Activated CD8-positive, alpha-beta T cell treated with anti-CD3 and anti-CD28 coated beads for 36 hours (primary cell): ENCODE data around the gene FAM149B1. TPM values are rescaled to one million over a fixed set of nuclear protein-coding genes. Genes with fewer than 3 reads are reported as not detected.
A peak's percentile ranks its signal among the peaks of the same experiment; 100 is the strongest.

Experiments used
- ATAC-seq: fragments of 200-7000 bp; cut with Tn5 transposase; one replicate; pipeline ENCODE4 v1.10.0; 2021; ENCODE audit warnings: mild to moderate bottlenecking, moderate library complexity
- CTCF ChIA-PET: fragments of 350-600 bp; sonication (Branson Sonifier 250); formaldehyde crosslinking; loops from one replicate; lab custom pipeline; 2021; ENCODE audit warnings: antibody characterized with exemption; lab: Charles Lee
- POLR2A ChIA-PET: fragments of 350-600 bp; sonication (Branson Sonifier 250); formaldehyde crosslinking; loops from one replicate; lab custom pipeline; 2021; ENCODE audit warnings: antibody characterized with exemption; lab: Charles Lee
- DNase-seq: peaks from one replicate; pipeline ENCODE4 v3.0.0-alpha.2; 2020
- H3K27ac Mint-ChIP-seq: one replicate; pipeline ENCODE4 v1.8.0; 2021; ENCODE audit warnings: mild to moderate bottlenecking, mixed read lengths
- H3K27me3 Mint-ChIP-seq: one replicate; pipeline ENCODE4 v1.8.0; 2021; ENCODE audit warnings: mixed read lengths
- H3K36me3 Mint-ChIP-seq: one replicate; pipeline ENCODE4 v1.8.0; 2021; ENCODE audit warnings: low read depth, mixed read lengths
- H3K4me1 Mint-ChIP-seq: one replicate; pipeline ENCODE4 v1.8.0; 2021; ENCODE audit warnings: low read depth, mixed read lengths
- H3K4me3 Mint-ChIP-seq: one replicate; pipeline ENCODE4 v1.8.0; 2021; ENCODE audit warnings: mild to moderate bottlenecking, moderate library complexity, mixed read lengths
- H3K9me3 Mint-ChIP-seq: one replicate; pipeline ENCODE4 v1.8.0; 2021; ENCODE audit warnings: mixed read lengths
- intact Hi-C: fragments of 100-400 bp; cut with micrococcal nuclease; formaldehyde crosslinking; loops from one replicate; pipeline ENCODE4 v1.10.0; 2022
- total RNA-seq, 2 experiments: library from RNA; stranded (reverse); gene quantifications; one replicate each; pipeline ENCODE4 v1.2.3, GENCODE V29; 2021
- TF ChIP-seq, protein P1 (sequence below): fragments of 200-600 bp; IDR thresholded peaks from one replicate; pipeline ENCODE4 v1.8.0; 2022; ENCODE audit warnings: antibody characterized with exemption, mild to moderate bottlenecking

The FAM149B1 gene
- total RNA-seq, 2 experiments from 2014 or later, result 13.0 to 13.3 TPM

DNA sequence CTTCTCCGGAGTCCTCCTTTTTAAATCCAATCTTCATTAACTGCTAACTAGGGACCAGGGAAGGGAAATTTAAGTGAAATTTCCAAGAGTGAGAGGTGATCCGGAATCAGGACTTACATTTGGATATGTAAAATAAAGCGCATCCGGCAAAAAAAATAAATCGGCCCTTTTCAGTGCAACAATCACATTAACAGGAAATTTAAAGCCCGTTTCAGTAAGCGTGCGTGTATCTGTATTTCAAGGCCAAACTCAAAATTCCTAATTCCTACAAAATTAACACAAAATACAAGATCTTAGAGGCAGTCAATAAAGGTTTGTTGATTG lies 78.4 kb downstream of the FAM149B1 start:
- POLR2A ChIA-PET, result interaction anchor here (0.6 to 3.4 kb wide), 14 partner anchors 9 to 247 kb away, joined by 3 to 22 read pairs (median 5); partner anchors contain the start of genes ANXA7 and CFAP70

DNA sequence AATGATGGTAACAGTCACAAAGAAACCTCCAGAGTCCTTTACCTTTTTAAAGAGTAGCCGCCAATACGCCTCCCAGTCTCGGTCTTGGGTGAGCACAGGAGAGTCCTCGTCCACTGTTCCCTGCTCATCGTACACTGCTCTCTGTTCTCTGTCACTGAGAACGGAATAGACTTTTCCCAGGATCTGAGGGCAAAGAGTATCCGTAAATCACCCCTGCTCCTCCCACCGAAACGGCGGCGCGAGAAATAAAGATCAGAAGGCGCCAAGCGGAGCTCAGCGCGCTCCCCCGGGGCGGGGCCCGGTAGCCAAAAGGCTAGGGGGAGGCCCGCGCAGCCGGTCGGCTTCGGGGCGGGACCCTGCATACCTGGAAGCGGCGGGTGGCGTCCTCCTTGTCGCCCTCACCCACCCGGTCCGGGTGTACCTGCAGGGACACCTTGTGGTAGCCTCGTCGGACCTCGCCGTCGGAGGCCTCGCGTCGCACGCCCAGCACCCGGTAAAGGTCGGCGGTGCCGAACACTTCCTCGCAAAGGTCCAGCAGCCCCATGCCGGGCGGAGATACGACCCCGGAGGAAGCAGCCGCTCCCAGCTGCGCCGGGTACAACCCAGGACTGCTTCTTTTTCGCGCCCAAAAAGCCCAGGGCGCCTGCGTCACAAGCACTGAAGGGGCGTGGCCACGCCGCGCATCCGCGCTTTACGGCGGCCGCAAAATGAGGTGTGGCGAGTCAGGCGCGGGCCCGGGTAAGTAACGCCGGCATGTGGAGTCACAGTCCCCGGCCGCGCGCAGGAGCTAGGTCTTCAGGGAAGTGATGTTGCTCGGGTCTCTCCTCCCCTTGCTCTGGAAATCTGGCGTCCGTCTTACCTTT lies 79.0 kb downstream of the FAM149B1 start, which contains the start of gene DNAJC9:
Gene DNAJC9, minus strand, starts transcription at position 610 of the 863 bp plus-strand sequence. Its CDS starts 66 bp downstream, at position 544.
- ChIA-PET POLR2A (interaction anchor here (0.5 to 3.4 kb wide), 21 partner anchors 9 to 754 kb away, joined by 3 to 22 read pairs (median 4); partner anchors contain the start of genes ANXA7 and CFAP70), CTCF (interaction anchor here (1.1 to 1.8 kb wide), 5 partner anchors 9 to 166 kb away, joined by 3 to 4 read pairs (median 3); partner anchors contain the start of genes ANXA7 and P4HA1)
- TF ChIP-seq, protein P1, sequence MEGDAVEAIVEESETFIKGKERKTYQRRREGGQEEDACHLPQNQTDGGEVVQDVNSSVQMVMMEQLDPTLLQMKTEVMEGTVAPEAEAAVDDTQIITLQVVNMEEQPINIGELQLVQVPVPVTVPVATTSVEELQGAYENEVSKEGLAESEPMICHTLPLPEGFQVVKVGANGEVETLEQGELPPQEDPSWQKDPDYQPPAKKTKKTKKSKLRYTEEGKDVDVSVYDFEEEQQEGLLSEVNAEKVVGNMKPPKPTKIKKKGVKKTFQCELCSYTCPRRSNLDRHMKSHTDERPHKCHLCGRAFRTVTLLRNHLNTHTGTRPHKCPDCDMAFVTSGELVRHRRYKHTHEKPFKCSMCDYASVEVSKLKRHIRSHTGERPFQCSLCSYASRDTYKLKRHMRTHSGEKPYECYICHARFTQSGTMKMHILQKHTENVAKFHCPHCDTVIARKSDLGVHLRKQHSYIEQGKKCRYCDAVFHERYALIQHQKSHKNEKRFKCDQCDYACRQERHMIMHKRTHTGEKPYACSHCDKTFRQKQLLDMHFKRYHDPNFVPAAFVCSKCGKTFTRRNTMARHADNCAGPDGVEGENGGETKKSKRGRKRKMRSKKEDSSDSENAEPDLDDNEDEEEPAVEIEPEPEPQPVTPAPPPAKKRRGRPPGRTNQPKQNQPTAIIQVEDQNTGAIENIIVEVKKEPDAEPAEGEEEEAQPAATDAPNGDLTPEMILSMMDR, result no peak
- ATAC-seq (peak; percentile 94), DNase-seq (peak; percentile 98)
- no peaks in the 10 kb centered on the region for H3K9me3 Mint-ChIP-seq
- H3K4me1 Mint-ChIP-seq, result peaks cover 53% of the 10 kb centered on the region
- H3K27me3 Mint-ChIP-seq, result no peaks in the 10 kb centered on the region
- intact Hi-C loops, result loop anchor here (10.0 kb wide), 1 partner anchor 248 kb away; the partner anchor contains the start of gene PPP3CB
- H3K36me3 Mint-ChIP-seq, result peaks cover 84% of the 10 kb centered on the region
- H3K27ac Mint-ChIP-seq, result peak within 1 kb of the TSS; percentile 97
- H3K4me3 Mint-ChIP-seq, result peak within 1 kb of the TSS; percentile 100

More for the DNA sequence above, 78.4 kb downstream of the FAM149B1 start:
- no peaks in the 10 kb centered on the region for H3K27me3 Mint-ChIP-seq
- H3K4me3 Mint-ChIP-seq, result peak overlapping the region; percentile 100
- no peaks in the 10 kb centered on the region for H3K9me3 Mint-ChIP-seq
- ATAC-seq (no peak), DNase-seq (no peak)
- peaks cover 79% of the 10 kb centered on the region for H3K36me3 Mint-ChIP-seq
- peak overlapping the region; percentile 97 for H3K27ac Mint-ChIP-seq
- intact Hi-C loops, result loop anchor here (10.0 kb wide), 1 partner anchor 249 kb away; the partner anchor contains the start of gene PPP3CB
- peaks cover 53% of the 10 kb centered on the region for H3K4me1 Mint-ChIP-seq
- TF ChIP-seq, protein P1, result no peak
- CTCF ChIA-PET, result interaction anchor here (1.2 to 1.4 kb wide), 3 partner anchors 10 to 149 kb away, joined by 3 read pairs; partner anchors contain the start of gene P4HA1

DNA sequence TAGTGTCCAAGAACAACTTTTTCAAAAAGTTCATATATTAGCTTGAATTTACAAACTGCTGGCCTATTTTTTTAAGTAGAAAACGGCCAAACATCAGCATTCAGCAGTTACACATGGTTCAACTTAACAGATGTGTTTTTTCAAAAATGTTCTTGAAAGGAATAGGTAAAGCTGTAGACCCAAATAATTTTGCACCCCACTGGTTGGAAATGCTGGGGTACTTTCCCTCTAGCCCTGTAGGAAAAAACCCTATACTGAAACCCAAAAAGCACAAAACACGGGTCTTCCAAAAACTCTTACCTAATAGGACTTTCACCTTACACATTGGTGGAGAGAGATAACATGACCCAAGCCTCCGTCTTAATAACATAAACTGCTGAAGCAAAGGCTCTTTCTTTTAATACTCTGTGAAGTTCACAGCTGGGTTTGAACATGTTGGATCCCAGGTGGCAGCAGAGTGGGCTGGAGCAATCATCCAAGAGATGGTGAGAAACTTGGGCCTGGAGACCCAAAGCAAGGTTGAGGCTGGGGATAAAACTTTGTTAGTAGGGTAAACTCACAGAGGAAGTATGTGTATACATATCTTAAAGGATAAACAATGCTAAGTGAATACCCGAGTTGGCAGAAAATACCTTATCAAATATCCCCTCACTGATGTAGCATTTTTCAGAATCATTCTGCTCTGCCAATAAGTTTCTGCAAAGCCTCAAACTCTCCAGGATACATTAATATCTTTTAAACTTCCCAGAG lies 79.8 kb downstream of the FAM149B1 start:
- TF ChIP-seq, protein P1, result no peak
- H3K9me3 Mint-ChIP-seq, result no peaks in the 10 kb centered on the region
- peaks cover 53% of the 10 kb centered on the region for H3K4me1 Mint-ChIP-seq

DNA sequence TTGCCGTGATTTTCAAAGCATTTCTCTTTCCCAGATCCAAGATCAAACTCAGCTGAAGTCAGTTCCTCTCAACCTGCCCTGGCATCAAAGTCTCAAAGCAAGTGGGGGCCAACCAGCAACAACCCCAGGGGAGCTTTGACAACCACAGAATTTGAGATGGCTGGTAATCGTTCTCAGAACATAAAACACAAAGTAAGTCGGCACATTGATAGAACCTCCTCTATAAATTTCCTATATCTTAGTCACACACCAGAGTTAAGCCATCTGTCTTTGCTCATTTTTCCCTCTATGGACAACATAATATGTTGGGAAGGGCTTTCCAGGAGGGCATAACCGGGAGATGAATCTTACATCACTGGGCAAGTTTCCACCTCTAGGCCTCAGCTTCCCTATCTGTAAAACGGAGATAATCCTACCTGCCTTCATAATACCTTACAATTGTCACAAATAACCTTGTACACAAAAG lies 80.4 kb downstream of the FAM149B1 start:
- no peak for DNase-seq
- no peaks in the 10 kb centered on the region for H3K27me3 Mint-ChIP-seq
- peak overlapping the region; percentile 97 for H3K27ac Mint-ChIP-seq
- peak overlapping the region; percentile 100 for H3K4me3 Mint-ChIP-seq
- peaks cover 52% of the 10 kb centered on the region for H3K4me1 Mint-ChIP-seq
- ATAC-seq, result no peak
- ChIA-PET POLR2A (interaction anchor here (0.7 to 3.4 kb wide), 6 partner anchors 11 to 247 kb away, joined by 3 to 22 read pairs (median 6); partner anchors contain the start of gene CFAP70), CTCF (interaction anchor here (1.8 kb wide), 1 partner anchor 165 kb away, joined by 4 read pairs; the partner anchor contains the start of gene ANXA7)
- TF ChIP-seq, protein P1, result no peak
- peaks cover 78% of the 10 kb centered on the region for H3K36me3 Mint-ChIP-seq
- no peaks in the 10 kb centered on the region for H3K9me3 Mint-ChIP-seq
- intact Hi-C loops, result loop anchor here (10.0 kb wide), 1 partner anchor 247 kb away; the partner anchor contains the start of gene PPP3CB

More for the DNA sequence above, 79.8 kb downstream of the FAM149B1 start:
- POLR2A ChIA-PET, result interaction anchor here (0.7 to 3.4 kb wide), 15 partner anchors 8 to 378 kb away, joined by 3 to 22 read pairs (median 5); partner anchors contain the start of genes ANXA7 and CFAP70
- Mint-ChIP-seq H3K36me3 (peaks cover 84% of the 10 kb centered on the region), H3K4me3 (peak overlapping the region; percentile 100), H3K27me3 (no peaks in the 10 kb centered on the region), H3K27ac (peak overlapping the region; percentile 97)
- CTCF ChIA-PET, result interaction anchor here (1.1 to 1.8 kb wide), 4 partner anchors 8 to 166 kb away, joined by 3 to 4 read pairs (median 3); partner anchors contain the start of genes ANXA7 and P4HA1
- intact Hi-C loops, result loop anchor here (10.0 kb wide), 1 partner anchor 247 kb away; the partner anchor contains the start of gene PPP3CB
- no peak for DNase-seq
- no peak for ATAC-seq
